ENCODE results near the gene HES5.

The HES5 gene

GRCh38 chr1:2501820-2502119, 28.3 kb downstream of the HES5 start:
- DNase-seq (ENCODE audit: low spot score) = no peak

- no peak for DNase-seq (ENCODE audit: low spot score)
Measured at GRCh38 chr1:2501041-2501819, 28.8 kb downstream of the HES5 start.

GRCh38 chr1:2499986-2500596, 30.0 kb downstream of the HES5 start:
- no peak for DNase-seq (ENCODE audit: low spot score)

GRCh38 chr1:2499260-2499659, 30.8 kb downstream of the HES5 start:
- no peak for DNase-seq (ENCODE audit: low spot score)

- DNase-seq (ENCODE audit: low spot score) = no peak
Measured at GRCh38 chr1:2498648-2499047, 31.4 kb downstream of the HES5 start.

GRCh38 chr1:2497891-2498290, 32.2 kb downstream of the HES5 start:
- DNase-seq (ENCODE audit: low spot score) = no peak

- DNase-seq (ENCODE audit: low spot score) = no peak
Measured at GRCh38 chr1:2496746-2497145, 33.3 kb downstream of the HES5 start.

- no peak for DNase-seq (ENCODE audit: low spot score)
Measured at GRCh38 chr1:2496087-2496622, 33.9 kb downstream of the HES5 start.

GRCh38 chr1:2495546-2495945, 34.5 kb downstream of the HES5 start:
- no peak for DNase-seq (ENCODE audit: low spot score)

GRCh38 chr1:2495026-2495425, 35.0 kb downstream of the HES5 start:
- no peak for DNase-seq (ENCODE audit: low spot score)

GRCh38 chr1:2494323-2494693, 35.8 kb downstream of the HES5 start:
- DNase-seq (ENCODE audit: low spot score) = no peak

GRCh38 chr1:2493691-2494322, 36.3 kb downstream of the HES5 start:
- no peak for DNase-seq (ENCODE audit: low spot score)

GRCh38 chr1:2493218-2493617, 36.8 kb downstream of the HES5 start:
- no peak for DNase-seq (ENCODE audit: low spot score)

- no peak for DNase-seq (ENCODE audit: low spot score)
Measured at GRCh38 chr1:2492091-2492490, 38.0 kb downstream of the HES5 start.

- no peak for DNase-seq (ENCODE audit: low spot score)
Measured at GRCh38 chr1:2489615-2490014, 40.4 kb downstream of the HES5 start.

GRCh38 chr1:2488688-2489087, 41.4 kb downstream of the HES5 start:
- no peak for DNase-seq (ENCODE audit: low spot score)

GRCh38 chr1:2486558-2486957, 43.5 kb downstream of the HES5 start:
- no peak for DNase-seq (ENCODE audit: low spot score)

- DNase-seq (ENCODE audit: low spot score) = no peak
Measured at GRCh38 chr1:2486041-2486440, 44.0 kb downstream of the HES5 start.

- no peak for DNase-seq (ENCODE audit: low spot score)
Measured at GRCh38 chr1:2483970-2484369, 46.1 kb downstream of the HES5 start.

GRCh38 chr1:2483026-2483425, 47.0 kb downstream of the HES5 start:
- no peak for DNase-seq (ENCODE audit: low spot score)

- DNase-seq (ENCODE audit: low spot score) = no peak
Measured at GRCh38 chr1:2482588-2482987, 47.5 kb downstream of the HES5 start.

GRCh38 chr1:2481885-2482284, 48.2 kb downstream of the HES5 start:
- no peak for DNase-seq (ENCODE audit: low spot score)

- no peak for DNase-seq (ENCODE audit: low spot score)
Measured at GRCh38 chr1:2480986-2481364, 49.1 kb downstream of the HES5 start.

Measured in SK-N-DZ (cell line).